LNCAP (cell line): Measurements from ENCODE around the gene CA12.

Source experiments
- TF ChIP-seq, protein P1 (sequence below): fragments of 450-650 bp; IDR thresholded peaks from 2 replicates; pipeline ENCODE4 v1.5.1; 2017; ENCODE audit warnings: mild to moderate bottlenecking

The CA12 gene

DNA sequence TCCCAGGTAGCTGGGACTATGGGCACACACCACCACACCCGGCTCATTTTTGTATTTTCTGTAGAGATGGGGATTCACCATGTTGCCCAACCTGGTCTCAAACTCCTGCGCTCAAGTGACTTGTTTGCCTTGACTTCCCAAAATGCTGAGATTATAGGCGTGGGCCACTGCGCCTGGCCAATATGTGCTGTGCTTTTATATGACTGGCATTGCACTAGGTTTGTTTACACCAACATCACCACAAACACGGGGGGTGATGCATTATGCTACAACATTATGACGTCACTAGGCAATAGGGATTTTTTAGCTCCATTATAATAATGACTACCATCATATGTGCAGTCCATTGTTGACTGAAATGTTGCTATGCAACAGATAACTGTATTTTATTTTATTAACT, 97.3 kb downstream of the CA12 start:
- TF ChIP-seq, protein P1, sequence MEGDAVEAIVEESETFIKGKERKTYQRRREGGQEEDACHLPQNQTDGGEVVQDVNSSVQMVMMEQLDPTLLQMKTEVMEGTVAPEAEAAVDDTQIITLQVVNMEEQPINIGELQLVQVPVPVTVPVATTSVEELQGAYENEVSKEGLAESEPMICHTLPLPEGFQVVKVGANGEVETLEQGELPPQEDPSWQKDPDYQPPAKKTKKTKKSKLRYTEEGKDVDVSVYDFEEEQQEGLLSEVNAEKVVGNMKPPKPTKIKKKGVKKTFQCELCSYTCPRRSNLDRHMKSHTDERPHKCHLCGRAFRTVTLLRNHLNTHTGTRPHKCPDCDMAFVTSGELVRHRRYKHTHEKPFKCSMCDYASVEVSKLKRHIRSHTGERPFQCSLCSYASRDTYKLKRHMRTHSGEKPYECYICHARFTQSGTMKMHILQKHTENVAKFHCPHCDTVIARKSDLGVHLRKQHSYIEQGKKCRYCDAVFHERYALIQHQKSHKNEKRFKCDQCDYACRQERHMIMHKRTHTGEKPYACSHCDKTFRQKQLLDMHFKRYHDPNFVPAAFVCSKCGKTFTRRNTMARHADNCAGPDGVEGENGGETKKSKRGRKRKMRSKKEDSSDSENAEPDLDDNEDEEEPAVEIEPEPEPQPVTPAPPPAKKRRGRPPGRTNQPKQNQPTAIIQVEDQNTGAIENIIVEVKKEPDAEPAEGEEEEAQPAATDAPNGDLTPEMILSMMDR, result no peak

DNA sequence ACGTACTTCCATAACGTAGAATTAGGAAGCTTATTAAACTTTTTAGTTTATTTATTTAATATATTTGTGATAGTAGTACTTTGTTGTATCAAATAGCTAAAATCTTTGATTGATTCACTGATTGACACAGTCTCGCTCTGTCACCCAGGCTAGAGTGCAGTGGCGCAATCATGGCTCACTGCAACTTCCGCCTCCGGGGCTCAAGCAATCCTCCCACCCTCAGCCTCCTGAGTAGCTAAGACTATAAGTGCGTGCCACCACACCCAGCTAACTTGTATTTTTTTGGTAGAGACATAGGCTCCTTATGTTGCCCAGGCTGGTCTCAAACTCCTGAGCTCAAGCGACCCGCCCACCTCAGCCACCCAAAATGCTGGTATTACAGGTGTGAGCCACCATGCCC, 98.5 kb downstream of the CA12 start:
- TF ChIP-seq, protein P1, result no peak

DNA sequence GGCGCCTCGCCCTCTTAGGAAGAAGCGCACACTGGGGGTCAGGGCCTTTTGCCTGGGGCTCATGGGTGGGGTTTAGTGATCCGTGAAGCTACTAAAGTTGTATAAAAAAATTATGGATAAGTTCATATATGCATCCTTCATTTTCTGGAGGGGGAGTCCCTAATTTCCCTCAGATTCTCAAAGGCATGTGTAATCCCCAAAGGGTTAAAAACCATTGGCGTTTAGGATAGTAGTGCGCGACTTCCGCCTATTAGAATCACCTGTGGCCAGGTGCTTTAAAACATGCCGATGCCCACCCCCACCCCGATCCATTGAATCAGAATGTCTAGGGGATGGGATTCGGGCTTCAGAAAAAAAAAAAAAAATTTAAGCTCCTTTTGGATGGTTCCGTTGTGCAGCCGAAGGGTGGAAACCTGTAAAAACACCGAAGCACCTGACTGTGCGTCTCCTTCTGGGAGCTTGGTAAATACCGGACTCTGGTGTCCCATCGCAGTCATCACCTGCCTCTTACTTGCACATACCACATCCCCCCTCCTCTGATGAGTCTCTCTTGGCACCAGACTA, 103.7 kb downstream of the CA12 start:
- TF ChIP-seq, protein P1, result no peak

DNA sequence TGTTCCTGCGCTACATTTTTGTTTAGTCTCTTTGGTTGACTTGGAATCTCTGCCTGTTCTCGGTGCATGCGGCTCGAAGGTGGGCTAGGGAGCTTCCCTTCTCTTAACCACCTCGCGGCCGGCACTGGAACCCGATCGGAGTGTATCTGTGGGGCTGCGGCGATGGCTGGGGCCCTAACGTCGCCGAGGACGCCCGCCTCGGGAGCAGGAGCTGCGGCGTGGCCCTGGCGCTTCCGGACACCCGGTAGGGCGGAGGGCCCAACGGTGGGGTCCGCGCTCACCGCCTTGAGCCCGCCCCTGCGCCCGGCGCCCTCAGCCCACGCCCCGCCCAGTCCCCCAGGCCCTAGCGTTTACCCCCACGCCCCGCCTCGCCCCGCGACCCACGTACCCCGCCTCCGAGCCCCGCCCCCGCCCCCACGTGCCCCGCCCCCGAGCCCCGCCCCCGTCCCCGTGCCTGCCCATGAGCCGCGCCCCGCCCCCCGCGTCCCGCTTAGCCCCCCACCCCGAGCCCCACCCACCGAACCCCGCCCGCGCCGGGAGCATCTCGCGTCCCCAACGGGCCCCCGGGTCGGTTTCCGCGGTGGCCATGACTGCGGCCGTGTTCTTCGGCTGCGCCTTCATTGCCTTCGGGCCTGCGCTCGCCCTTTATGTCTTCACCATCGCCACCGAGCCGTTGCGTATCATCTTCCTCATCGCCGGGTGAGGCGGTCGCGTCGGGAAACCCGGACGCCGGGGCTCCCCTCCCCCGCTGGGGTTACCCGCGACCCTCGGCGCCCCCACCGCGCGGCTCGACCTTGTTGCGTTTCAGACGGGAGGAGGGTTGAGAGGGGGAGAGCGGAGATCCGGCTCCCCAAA, 104.4 kb downstream of the CA12 start, which contains the start of gene APH1B:
TSS of gene APH1B (plus strand) at position 568 of the 855 bp plus-strand sequence. CDS start at position 587, 19 bp downstream.
- TF ChIP-seq, protein P1, result no peak

DNA sequence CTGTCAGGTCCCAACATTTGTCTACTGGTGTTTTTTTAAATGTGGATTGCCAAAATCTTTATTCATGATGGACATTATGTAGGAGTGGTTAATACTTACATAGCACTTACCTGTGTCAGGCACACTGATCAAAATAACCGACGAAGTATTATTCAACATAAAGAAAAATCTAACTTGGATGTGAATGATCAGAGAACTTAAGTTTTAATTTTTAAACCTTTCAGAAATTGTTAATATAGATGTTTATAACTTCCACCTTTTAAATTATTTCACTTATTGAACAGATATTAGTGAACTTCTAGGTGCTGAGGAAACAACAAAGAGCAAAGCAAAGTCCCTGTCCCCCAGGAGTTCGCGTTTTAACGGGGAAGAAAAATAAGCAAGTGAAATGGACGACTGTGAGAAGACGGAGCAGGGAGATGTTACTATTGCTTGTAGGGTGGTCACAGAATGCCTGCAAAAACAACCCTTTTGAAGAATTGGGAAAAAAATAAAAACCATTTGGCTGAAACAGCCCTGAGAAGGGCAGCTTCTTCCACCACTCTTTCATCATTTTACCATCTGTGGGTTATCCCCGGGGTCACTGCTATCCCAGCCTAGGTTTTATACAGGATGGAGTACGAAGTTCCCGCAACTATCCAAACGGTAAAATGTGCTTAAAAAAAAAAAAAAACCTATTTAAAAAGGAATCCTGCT, 105.2 kb downstream of the CA12 start:
- TF ChIP-seq, protein P1, result no peak

DNA sequence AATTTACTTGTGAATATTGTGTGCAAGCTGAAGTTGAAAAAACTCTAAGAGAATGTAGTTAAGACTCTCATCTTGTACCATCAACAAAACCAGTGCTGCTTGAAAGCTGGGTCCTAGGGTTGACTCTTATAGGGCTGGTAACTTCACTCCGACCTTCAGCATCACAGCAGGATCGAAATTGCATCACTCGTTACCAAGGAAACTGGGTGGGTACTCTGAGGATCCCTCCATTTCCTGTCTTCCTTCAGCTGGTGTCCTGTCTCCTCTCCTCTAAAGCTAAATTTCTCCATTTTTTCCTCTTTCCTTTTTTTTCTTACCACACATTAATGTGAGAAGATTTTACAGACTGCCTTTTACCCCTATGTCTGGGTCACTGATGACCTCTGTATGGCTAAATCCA, 107.2 kb downstream of the CA12 start:
- TF ChIP-seq, protein P1, result no peak
